Measurements from ENCODE around the gene LZTR1. TPM values are rescaled to one million over a fixed set of nuclear protein-coding genes. Genes with fewer than 3 reads are reported as not detected.

LZTR1 gene
- total and polyA plus RNA-seq, 2 donors (not counting 3 experiments of a cell fraction or from before 2014, with no cell fraction given): 56.6 to 86.8 TPM

GRCh38 chr22:20977516-20978170 lies 4.5 kb upstream of the LZTR1 start:
- Histone ChIP-seq H3K9me1 (replicated peaks; ENCODE audit: control insufficient read depth, extremely low read depth, insufficient read depth, low read length) (no peaks in the 10 kb centered on the region), H3K4me3 (replicated peaks in 1 of 3; ENCODE audit: insufficient read depth in 1 of 3, low read depth in 1 of 3, low read length in 3 of 3) (no peak overlapping the region), H3K9me3 (replicated peaks; ENCODE audit: control insufficient read depth, insufficient read depth, low read length) (peaks cover 5% of the 10 kb centered on the region), H3K27ac (ENCODE audit: insufficient read depth, low read depth, low read length) (no peak overlapping the region), H3K4me1 (ENCODE audit: control insufficient read depth, extremely low read depth, insufficient read depth, low read length) (peaks cover 12% of the 10 kb centered on the region), H3K4me2 (ENCODE audit: insufficient read depth, low read length) (no peak overlapping the region), H4K20me1 (replicated peaks; ENCODE audit: control insufficient read depth, extremely low read depth, insufficient read depth, low read length) (no peaks in the 10 kb centered on the region), H2AFZ (ENCODE audit: low read depth, low read length) (no peak overlapping the region), H3K9ac (replicated peaks; ENCODE audit: extremely low read depth, insufficient read depth, low read length) (no peak overlapping the region), H3K79me2 (ENCODE audit: control insufficient read depth, insufficient read depth, low read length) (peaks cover 4% of the 10 kb centered on the region), H3K27me3 (ENCODE audit: control insufficient read depth in 2 of 2, insufficient read depth in 2 of 2, low read length in 2 of 2) (no peaks in the 10 kb centered on the region), H3K36me3 (ENCODE audit: control insufficient read depth in 2 of 2, extremely low read depth in 1 of 2, insufficient read depth in 2 of 2, low read length in 2 of 2) (no peaks in the 10 kb centered on the region)
- TF ChIP-seq FOS (IDR thresholded peaks at IDR 0.05; ENCODE audit: borderline replicate concordance, insufficient read depth, low read length) (no peak), EZH2 (IDR thresholded peaks at IDR 0.05; ENCODE audit: borderline replicate concordance, low read depth, low read length, severe bottlenecking) (no peak), MAX (IDR thresholded peaks at IDR 0.05; ENCODE audit: insufficient read depth, insufficient read length) (no peak), CTCF (IDR thresholded peaks at IDR 0.05; ENCODE audit: extremely low read depth in 1 of 2, insufficient read depth in 1 of 2, low read depth in 1 of 2, low read length in 2 of 2) (no peak), MYC (IDR thresholded peaks at IDR 0.05; ENCODE audit: low read depth, low read length) (no peak), POLR2A (IDR thresholded peaks at IDR 0.05; ENCODE audit: low read depth, low read length) (no peak), GATA2 (IDR thresholded peaks at IDR 0.05; ENCODE audit: insufficient read depth, insufficient read length, low read depth, low read length) (no peak), JUN (IDR thresholded peaks at IDR 0.05; ENCODE audit: borderline replicate concordance, insufficient read depth, insufficient read length, low read depth) (no peak), POLR2AphosphoS5 (IDR thresholded peaks at IDR 0.05; ENCODE audit: insufficient read depth, low read depth, low read length) (no peak)
- DNase-seq (ENCODE audit: low read depth, low spot score) (no peak), FAIRE-seq (no peak)
- POLR2A ChIA-PET: no interaction called here
- intact Hi-C loops (cut with micrococcal nuclease) (no loop called here), dilution Hi-C loops (cut with MboI; ENCODE audit: extremely low pct_ligation_motif_present, low sequenced_read_pairs) (no loop called here)
- CTCF ChIA-PET: no interaction called here
- BruUV-seq (replicated peaks): no TSS peak

Data from endothelial cell of umbilical vein (primary cell).